CD4-positive, alpha-beta memory T cell (primary cell): Measurements from ENCODE around the gene TMEM45A. TPM values are rescaled to one million over a fixed set of nuclear protein-coding genes. Genes with fewer than 3 reads are reported as not detected.

Source experiments
- CTCF ChIA-PET: fragments of 350-600 bp; sonication (Branson Sonifier 250); formaldehyde crosslinking; loops from one replicate; lab custom pipeline; 2021; ENCODE audit warnings: inconsistent platforms; ENCODE audit not compliant: partially characterized antibody; lab: Charles Lee
- POLR2A ChIA-PET: fragments of 350-600 bp; sonication (Branson Sonifier 250); formaldehyde crosslinking; loops from one replicate; lab custom pipeline; 2021; ENCODE audit not compliant: partially characterized antibody; lab: Charles Lee
- DNase-seq, 5 donors: peaks; one replicate each; pipeline versions ENCODE4 v3.0.0 to v3.0.0-alpha.2; 2020 to 2022; ENCODE audit warnings: mixed read lengths in 1 of 5
- H3K27ac ChIP-seq: one replicate; pipeline ENCODE4 v1.7.0; 2013; ENCODE audit warnings: low read depth, low read length
- H3K27me3 ChIP-seq: 2 replicates; pipeline ENCODE4 v1.7.0; 2013; ENCODE audit warnings: mild to moderate bottlenecking, low read length, moderate library complexity; ENCODE audit not compliant: insufficient read depth
- H3K36me3 ChIP-seq: 2 replicates; pipeline ENCODE4 v1.7.0; 2013; ENCODE audit warnings: mild to moderate bottlenecking, low read length, moderate library complexity; ENCODE audit not compliant: insufficient read depth
- H3K4me1 ChIP-seq: 2 replicates; pipeline ENCODE4 v1.7.0; 2013; ENCODE audit warnings: mild to moderate bottlenecking, low read length, moderate library complexity; ENCODE audit not compliant: insufficient read depth
- H3K4me3 ChIP-seq, 2 donors: one replicate each; pipeline ENCODE4 v1.7.0; 2013; ENCODE audit warnings: low read length in 2 of 2, mild to moderate bottlenecking in 1 of 2
- H3K9me3 ChIP-seq, 2 donors: one replicate each; pipeline ENCODE4 v1.7.0; 2013; ENCODE audit warnings: low read length in 2 of 2, control low read depth in 1 of 2; ENCODE audit not compliant: control insufficient read depth in 1 of 2
- H3K27ac Mint-ChIP-seq, 7 donors: one replicate each; pipeline ENCODE4 v1.8.0; 2020 to 2021; ENCODE audit warnings: mixed read lengths in 7 of 7, mild to moderate bottlenecking in 6 of 7, inconsistent platforms in 3 of 7, moderate library complexity in 3 of 7
- H3K27me3 Mint-ChIP-seq, 2 donors: one replicate each; pipeline ENCODE4 v1.8.0; 2020 to 2021; ENCODE audit warnings: mixed read lengths in 2 of 2
- H3K36me3 Mint-ChIP-seq, 2 donors: one replicate each; pipeline ENCODE4 v1.8.0; 2020 to 2021; ENCODE audit warnings: mixed read lengths in 2 of 2, inconsistent platforms in 1 of 2, mild to moderate bottlenecking in 1 of 2
- H3K4me1 Mint-ChIP-seq, 4 donors: one replicate each; pipeline ENCODE4 v1.8.0; 2020 to 2021; ENCODE audit warnings: mixed read lengths in 4 of 4, mild to moderate bottlenecking in 1 of 4
- H3K4me3 Mint-ChIP-seq, 8 donors: one replicate each; pipeline ENCODE4 v1.8.0; 2020 to 2021; ENCODE audit warnings: mixed read lengths in 8 of 8, mild to moderate bottlenecking in 7 of 8, moderate library complexity in 6 of 8, inconsistent platforms in 3 of 8
- H3K9me3 Mint-ChIP-seq, 8 donors: one replicate each; pipeline ENCODE4 v1.8.0; 2020 to 2021; ENCODE audit warnings: mixed read lengths in 8 of 8, mild to moderate bottlenecking in 5 of 8, inconsistent platforms in 3 of 8, moderate library complexity in 1 of 8
- intact Hi-C: fragments of 100-400 bp; cut with micrococcal nuclease; formaldehyde crosslinking; loops from one replicate; pipeline ENCODE4 v1.15.1; 2023
- polyA plus RNA-seq, 2 donors: library from polyadenylated mRNA; unstranded; fragments of 300-500 nt; fragmentation: Illumina TruSeq; gene quantifications; one replicate each; pipeline ENCODE4 v1.2.3, GENCODE V29; 2021
- total RNA-seq, 2 experiments: library from RNA; stranded (reverse); gene quantifications; one replicate each; pipeline ENCODE4 v1.2.3, GENCODE V29; 2021

TMEM45A gene
- total and polyA plus RNA-seq, 4 experiments from 2014 or later: 0.23 TPM; not detected in 3

DNA sequence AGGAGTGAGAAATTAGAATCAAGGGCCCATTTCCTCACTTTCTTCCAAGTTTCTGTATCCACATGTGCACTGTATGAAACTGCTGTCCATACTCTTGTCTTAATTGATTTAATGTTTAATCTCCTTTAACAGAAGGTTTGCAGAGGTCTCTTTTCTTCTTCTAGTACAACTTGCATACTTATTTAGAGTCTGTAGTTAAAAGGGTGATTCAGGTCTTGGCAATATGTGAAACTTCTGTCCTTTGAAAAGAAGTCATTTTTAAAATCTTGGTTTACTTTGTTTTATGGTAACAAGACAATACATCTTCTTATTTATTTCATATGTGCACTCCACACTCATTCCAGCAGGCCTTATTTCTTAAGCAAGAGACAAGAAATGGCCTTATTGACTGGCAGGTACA, 25.8 kb downstream of the TMEM45A start:
- Mint-ChIP-seq H3K9me3 (peaks cover 0 to 3% (median 0%) of the 10 kb centered on the region in 8 donors), H3K4me1 (peaks cover 0 to 5% (median 0%) of the 10 kb centered on the region in 4 donors), H3K4me3 (no peak overlapping the region), H3K27me3 (no peaks in the 10 kb centered on the region), H3K27ac (no peak overlapping the region), H3K36me3 (no peaks in the 10 kb centered on the region)
- Histone ChIP-seq H3K27me3 (no peaks in the 10 kb centered on the region), H3K4me1 (no peaks in the 10 kb centered on the region), H3K27ac (no peak overlapping the region), H3K9me3 (no peaks in the 10 kb centered on the region), H3K36me3 (no peaks in the 10 kb centered on the region), H3K4me3 (no peak overlapping the region)
- DNase-seq: no peak
- POLR2A ChIA-PET: no interaction called here
- intact Hi-C loops: no loop called here
- CTCF ChIA-PET: no interaction called here

DNA sequence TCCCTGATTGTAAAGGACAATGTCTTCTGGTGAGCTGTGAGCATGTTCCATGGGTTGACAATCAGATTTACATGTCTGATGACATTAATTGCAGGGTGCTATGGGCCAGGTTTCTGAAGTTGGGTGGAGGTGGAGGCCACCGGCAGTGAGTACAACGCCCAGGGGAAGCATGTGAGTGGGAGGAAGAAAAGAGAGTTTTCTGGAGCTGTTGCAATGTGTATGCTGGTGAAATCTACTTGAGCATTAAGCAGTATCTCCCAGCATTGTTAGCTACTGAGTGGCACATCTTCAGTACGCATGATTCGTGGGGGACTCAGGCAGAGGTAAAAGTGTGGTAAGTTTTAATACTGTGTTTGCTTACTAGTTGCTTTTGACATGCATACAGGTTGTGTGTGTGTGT, 26.6 kb downstream of the TMEM45A start:
- Histone ChIP-seq H3K4me1 (no peaks in the 10 kb centered on the region), H3K27ac (no peak overlapping the region), H3K9me3 (no peaks in the 10 kb centered on the region), H3K4me3 (no peak overlapping the region), H3K36me3 (no peaks in the 10 kb centered on the region), H3K27me3 (no peaks in the 10 kb centered on the region)
- Mint-ChIP-seq H3K9me3 (peaks cover 0 to 2% (median 0%) of the 10 kb centered on the region in 8 donors), H3K27ac (no peak overlapping the region), H3K27me3 (no peaks in the 10 kb centered on the region), H3K36me3 (no peaks in the 10 kb centered on the region), H3K4me3 (peak overlapping the region in 1 of 8 donors; percentile 70), H3K4me1 (peaks cover 0 to 5% (median 0%) of the 10 kb centered on the region in 4 donors)
- CTCF ChIA-PET: no interaction called here
- DNase-seq: no peak
- intact Hi-C loops: no loop called here
- POLR2A ChIA-PET: no interaction called here

DNA sequence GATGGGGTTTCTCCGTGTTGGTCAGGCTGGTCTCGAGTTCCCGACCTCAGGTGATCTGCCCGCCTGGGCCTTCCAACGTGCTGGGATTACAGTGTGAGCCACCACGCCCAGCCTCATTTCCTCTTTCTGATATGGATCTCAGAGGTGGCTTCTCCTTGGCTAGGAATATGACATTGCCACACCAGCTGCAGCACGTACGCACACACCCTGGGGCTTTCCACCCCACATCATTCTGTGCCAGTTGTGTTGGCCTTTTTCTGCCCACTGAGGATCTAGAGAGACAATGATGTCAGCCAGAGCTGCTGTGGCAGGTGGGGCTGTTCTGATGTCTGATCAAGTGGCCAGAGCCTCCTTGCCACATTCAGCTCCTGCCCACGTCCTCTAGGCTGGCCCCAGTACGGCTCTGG, 29.0 kb downstream of the TMEM45A start:
- Mint-ChIP-seq H3K27me3 (peaks cover 0 to 2% of the 10 kb centered on the region in 2 donors), H3K9me3 (no peaks in the 10 kb centered on the region), H3K4me3 (no peak overlapping the region), H3K36me3 (no peaks in the 10 kb centered on the region), H3K27ac (no peak overlapping the region), H3K4me1 (peaks cover 0 to 2% (median 0%) of the 10 kb centered on the region in 4 donors)
- no peak for DNase-seq
- ChIA-PET CTCF (no interaction called here), POLR2A (no interaction called here)
- H3K27ac ChIP-seq: no peak overlapping the region
- H3K4me3 ChIP-seq: no peak overlapping the region
- intact Hi-C loops: no loop called here
- H3K36me3 ChIP-seq: no peaks in the 10 kb centered on the region
- H3K4me1 ChIP-seq: no peaks in the 10 kb centered on the region
- no peaks in the 10 kb centered on the region for H3K9me3 ChIP-seq
- no peaks in the 10 kb centered on the region for H3K27me3 ChIP-seq

DNA sequence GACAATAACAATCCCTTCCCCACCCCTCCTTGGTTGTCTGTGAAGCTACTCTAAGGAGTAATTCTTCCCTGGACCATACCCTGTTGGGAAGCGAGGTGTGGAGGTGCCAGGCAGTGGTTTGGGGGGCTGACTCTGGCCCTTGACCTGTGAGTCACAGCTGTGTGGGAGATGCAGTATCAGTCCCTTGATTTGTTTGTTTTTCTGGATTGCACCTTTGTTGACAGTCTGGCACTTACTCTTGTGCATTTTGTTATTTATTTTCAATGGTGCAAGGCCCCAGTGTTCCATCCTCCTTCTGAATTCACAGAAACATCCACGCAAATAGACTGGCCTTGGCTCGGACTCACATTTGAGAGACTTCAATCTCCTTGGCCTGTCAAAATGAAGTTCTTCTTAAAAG, 29.7 kb downstream of the TMEM45A start:
- Mint-ChIP-seq H3K9me3 (no peaks in the 10 kb centered on the region), H3K4me1 (no peaks in the 10 kb centered on the region), H3K27me3 (peaks cover 0 to 2% of the 10 kb centered on the region in 2 donors), H3K4me3 (no peak overlapping the region), H3K27ac (no peak overlapping the region), H3K36me3 (no peaks in the 10 kb centered on the region)
- no peaks in the 10 kb centered on the region for H3K4me1 ChIP-seq
- ChIA-PET CTCF (no interaction called here), POLR2A (no interaction called here)
- intact Hi-C loops: no loop called here
- DNase-seq: no peak
- no peak overlapping the region for H3K4me3 ChIP-seq
- H3K27me3 ChIP-seq: no peaks in the 10 kb centered on the region
- no peaks in the 10 kb centered on the region for H3K36me3 ChIP-seq
- H3K27ac ChIP-seq: no peak overlapping the region
- no peaks in the 10 kb centered on the region for H3K9me3 ChIP-seq

DNA sequence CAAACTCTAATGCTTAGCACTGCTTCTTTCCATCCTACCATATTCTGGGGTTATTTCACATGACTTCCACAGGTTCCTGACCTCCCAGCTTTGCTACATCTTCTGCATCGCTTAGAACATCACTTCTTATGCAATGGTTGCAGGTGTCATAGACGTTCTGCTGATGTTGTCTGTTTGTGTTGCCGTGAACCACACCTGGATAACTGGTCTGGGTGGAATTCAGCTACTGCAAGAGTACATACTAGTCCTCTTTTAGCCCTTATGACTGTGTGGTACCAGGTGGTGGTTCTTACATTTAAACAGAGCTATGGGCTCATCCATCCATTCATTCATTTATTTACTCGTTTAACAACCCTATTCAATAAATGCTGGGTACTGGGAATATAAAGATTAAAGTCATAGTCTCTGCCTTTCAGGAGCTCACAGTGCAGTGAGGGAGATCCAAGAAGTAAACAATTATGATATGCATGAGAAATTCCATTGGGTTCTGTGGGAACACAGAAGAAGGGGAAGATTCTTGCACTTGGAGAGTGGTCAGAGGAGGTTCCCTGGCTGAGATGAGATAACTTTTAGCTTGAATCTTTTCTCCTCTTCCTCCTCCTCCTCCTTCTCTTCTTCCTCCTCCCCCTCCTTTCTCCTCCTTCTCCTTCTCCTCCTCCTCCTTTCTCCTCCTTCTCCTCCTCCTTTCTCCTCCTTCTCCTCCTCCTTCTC, 30.8 kb downstream of the TMEM45A start:
- Mint-ChIP-seq H3K27me3 (peaks cover 0 to 2% of the 10 kb centered on the region in 2 donors), H3K4me3 (no peak overlapping the region), H3K4me1 (no peaks in the 10 kb centered on the region), H3K9me3 (no peaks in the 10 kb centered on the region), H3K36me3 (no peaks in the 10 kb centered on the region), H3K27ac (no peak overlapping the region)
- H3K36me3 ChIP-seq: no peaks in the 10 kb centered on the region
- intact Hi-C loops: no loop called here
- no peak overlapping the region for H3K27ac ChIP-seq
- no peaks in the 10 kb centered on the region for H3K27me3 ChIP-seq
- ChIA-PET CTCF (interaction anchor here (1.0 kb wide), 1 partner anchor 10 kb away, joined by 4 read pairs; no protein-coding TSS in a partner anchor), POLR2A (no interaction called here)
- H3K9me3 ChIP-seq: no peaks in the 10 kb centered on the region
- no peak for DNase-seq
- H3K4me3 ChIP-seq: no peak overlapping the region
- no peaks in the 10 kb centered on the region for H3K4me1 ChIP-seq

DNA sequence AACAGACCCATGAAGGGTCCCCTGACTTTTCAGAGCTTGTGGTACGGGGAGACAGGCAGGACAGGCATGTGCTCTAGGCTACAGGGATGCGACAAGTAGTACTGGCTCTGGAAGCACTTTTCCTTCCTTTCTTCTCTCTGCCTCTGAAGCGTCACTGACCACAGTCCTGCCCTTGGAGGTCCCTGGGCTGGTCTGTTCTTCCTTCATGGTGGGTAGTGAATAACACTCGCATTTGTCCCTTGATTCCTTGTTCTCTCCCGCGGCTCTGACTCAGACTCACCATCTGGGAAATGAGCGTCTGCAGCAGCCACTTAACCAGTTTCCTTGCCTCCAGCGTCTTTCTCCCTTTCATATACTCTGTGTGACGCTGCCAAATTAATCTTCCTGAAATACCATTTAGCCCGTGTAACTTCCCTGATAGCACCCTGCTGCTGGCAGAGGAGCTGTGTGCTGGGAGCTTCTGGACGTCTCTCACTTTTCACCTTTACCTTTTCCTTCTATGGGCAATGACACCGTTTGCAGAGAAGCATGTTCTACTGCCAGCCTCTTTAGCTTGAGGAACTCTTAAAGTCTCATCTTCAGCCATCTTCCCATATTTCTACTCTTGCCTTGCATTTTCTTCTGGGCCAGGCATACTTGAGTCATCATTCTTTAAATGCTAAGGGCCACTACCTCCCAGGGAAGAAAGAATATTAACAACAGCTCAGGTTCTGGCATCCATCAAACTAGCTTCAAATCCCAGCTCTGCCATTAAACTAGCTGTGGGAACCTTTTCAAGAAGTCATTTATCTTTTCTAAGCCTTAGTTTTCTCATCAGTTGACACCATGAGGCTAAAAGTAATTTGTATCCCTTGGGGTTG, 33.6 kb downstream of the TMEM45A start:
- POLR2A ChIA-PET: no interaction called here

DNA sequence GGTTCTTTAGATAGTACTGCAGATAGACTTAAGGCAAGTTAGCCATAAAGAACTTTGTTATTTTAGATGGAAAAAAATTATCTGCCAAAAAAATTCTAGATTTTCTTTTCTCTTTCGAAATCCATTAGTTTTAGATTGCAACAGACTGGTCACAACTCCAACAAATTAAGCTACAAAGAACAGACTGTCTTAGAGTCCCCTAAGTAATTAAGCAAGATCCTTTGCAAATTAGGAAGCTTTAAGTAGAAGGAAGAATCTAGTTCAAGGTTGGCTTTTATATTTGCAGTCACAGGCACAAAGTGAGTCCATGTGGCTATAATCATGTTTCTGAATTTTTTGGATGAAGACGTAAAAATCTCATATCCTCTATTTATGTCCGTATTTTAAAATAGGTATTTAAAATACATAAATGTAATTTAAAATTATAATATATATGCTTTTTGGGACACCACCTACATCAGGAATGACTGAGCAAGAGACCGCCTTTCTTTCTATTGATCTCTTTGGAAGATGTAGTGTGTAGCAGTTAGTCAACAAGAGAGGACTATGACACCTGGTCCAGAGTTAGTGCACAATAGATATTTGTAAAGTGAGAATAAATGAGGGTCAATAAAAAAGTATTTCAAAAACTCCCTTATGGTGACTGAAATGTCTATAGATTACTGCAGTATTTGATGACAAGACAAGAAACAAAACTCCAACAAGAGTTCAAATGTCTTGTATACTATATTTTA, 34.4 kb downstream of the TMEM45A start:
- ChIA-PET POLR2A (no interaction called here), CTCF (no interaction called here)
- Histone ChIP-seq H3K4me1 (no peaks in the 10 kb centered on the region), H3K27ac (no peak overlapping the region), H3K36me3 (no peaks in the 10 kb centered on the region), H3K9me3 (no peaks in the 10 kb centered on the region), H3K27me3 (no peaks in the 10 kb centered on the region), H3K4me3 (no peak overlapping the region)
- no peak for DNase-seq
- Mint-ChIP-seq H3K4me3 (no peak overlapping the region), H3K4me1 (no peaks in the 10 kb centered on the region), H3K27ac (no peak overlapping the region), H3K36me3 (no peaks in the 10 kb centered on the region), H3K27me3 (peaks cover 0 to 2% of the 10 kb centered on the region in 2 donors), H3K9me3 (no peaks in the 10 kb centered on the region)
- intact Hi-C loops: no loop called here

More for the DNA sequence above, 33.6 kb downstream of the TMEM45A start:
- Mint-ChIP-seq H3K36me3 (no peaks in the 10 kb centered on the region), H3K9me3 (no peaks in the 10 kb centered on the region), H3K27ac (no peak overlapping the region), H3K4me3 (no peak overlapping the region), H3K27me3 (peaks cover 0 to 2% of the 10 kb centered on the region in 2 donors), H3K4me1 (no peaks in the 10 kb centered on the region)
- H3K9me3 ChIP-seq: no peaks in the 10 kb centered on the region
- H3K4me1 ChIP-seq: no peaks in the 10 kb centered on the region
- CTCF ChIA-PET: no interaction called here
- intact Hi-C loops: no loop called here
- no peak overlapping the region for H3K4me3 ChIP-seq
- H3K36me3 ChIP-seq: no peaks in the 10 kb centered on the region
- H3K27ac ChIP-seq: no peak overlapping the region
- H3K27me3 ChIP-seq: no peaks in the 10 kb centered on the region
- no peak for DNase-seq
